CD4-positive, alpha-beta T cell treated with Interleukin-6 at 100 ng/mL for 8 hours (primary cell): ENCODE results near the gene UMPS.
"Not testable (repeated sequence)": the region's sequence is repeated elsewhere in the genome, so short reads cannot be mapped to it uniquely, and the experiment has no call there.

Experiments
- DNase-seq: peaks from one replicate; pipeline ENCODE4 v3.0.0-alpha.2; 2020; ENCODE audit warnings: mixed read lengths, low spot score

UMPS gene

GRCh38 chr3:124780356-124780755 is 50.1 kb downstream of the UMPS start:
- DNase-seq = no peak

GRCh38 chr3:124780761-124781475 is 50.7 kb downstream of the UMPS start:
- no peak for DNase-seq

- no peak for DNase-seq
Measured at GRCh38 chr3:124781476-124782376, 51.5 kb downstream of the UMPS start.

GRCh38 chr3:124782377-124782712 is 52.1 kb downstream of the UMPS start:
- DNase-seq = not testable (repeated sequence)

- DNase-seq = no peak
Measured at GRCh38 chr3:124783696-124784095, 53.4 kb downstream of the UMPS start.

GRCh38 chr3:124784686-124785382 is 54.6 kb downstream of the UMPS start:
- no peak for DNase-seq

GRCh38 chr3:124785973-124786372 is 55.7 kb downstream of the UMPS start:
- no peak for DNase-seq

GRCh38 chr3:124786511-124787241 is 56.4 kb downstream of the UMPS start:
- DNase-seq = no peak

- DNase-seq = no peak
Measured at GRCh38 chr3:124787476-124788195, 57.4 kb downstream of the UMPS start.

GRCh38 chr3:124788254-124788745 is 58.0 kb downstream of the UMPS start:
- no peak for DNase-seq

GRCh38 chr3:124789103-124789502 is 58.9 kb downstream of the UMPS start:
- DNase-seq = not testable (repeated sequence)

GRCh38 chr3:124791142-124791541 is 60.9 kb downstream of the UMPS start:
- DNase-seq = no peak

GRCh38 chr3:124791639-124792151 is 61.4 kb downstream of the UMPS start:
- DNase-seq = no peak

- DNase-seq = no peak
Measured at GRCh38 chr3:124792341-124793040, 62.2 kb downstream of the UMPS start.

GRCh38 chr3:124793054-124793739 is 62.9 kb downstream of the UMPS start:
- DNase-seq = no peak

GRCh38 chr3:124796477-124796876 is 66.2 kb downstream of the UMPS start:
- no peak for DNase-seq

- no peak for DNase-seq
Measured at GRCh38 chr3:124797426-124797945, 67.2 kb downstream of the UMPS start.
